Endodermal cell (in vitro differentiated cells): ENCODE data around the gene DNAJC1. TPM values are rescaled to one million over a fixed set of nuclear protein-coding genes. Genes with fewer than 3 reads are reported as not detected.
A peak's percentile ranks its signal among the peaks of the same experiment; 100 is the strongest.

Experiments used
- DNase-seq: peaks from one replicate; pipeline ENCODE4 v3.0.0-alpha.2; 2017
- H3K27ac ChIP-seq: 2 replicates; pipeline ENCODE4 v1.5.1; 2013; ENCODE audit warnings: mild to moderate bottlenecking, low read depth, low read length, moderate library complexity
- H3K27me3 ChIP-seq: 2 replicates; pipeline ENCODE4 v1.6.1; 2013; ENCODE audit warnings: mild to moderate bottlenecking, low read length, moderate library complexity; ENCODE audit not compliant: insufficient read depth, control insufficient read depth, poor library complexity, severe bottlenecking
- H3K36me3 ChIP-seq: 2 replicates; pipeline ENCODE4 v1.7.0; 2013; ENCODE audit warnings: mild to moderate bottlenecking, low read length, moderate library complexity; ENCODE audit not compliant: control insufficient read depth, insufficient read depth
- H3K4me1 ChIP-seq: one replicate; pipeline ENCODE4 v1.7.0; 2013; ENCODE audit warnings: low read length; ENCODE audit not compliant: control insufficient read depth, insufficient read depth
- H3K4me3 ChIP-seq: 2 replicates; pipeline ENCODE4 v1.5.1; 2013; ENCODE audit warnings: mild to moderate bottlenecking, low read length, moderate library complexity
- H3K9ac ChIP-seq: 2 replicates; pipeline ENCODE4 v1.6.1; 2013; ENCODE audit warnings: mild to moderate bottlenecking, low read length, moderate library complexity; ENCODE audit not compliant: poor library complexity, severe bottlenecking; ENCODE audit errors: extremely low read depth
- H3K9me3 ChIP-seq: 2 replicates; pipeline ENCODE4 v1.6.1; 2013; ENCODE audit warnings: mild to moderate bottlenecking, low read length, moderate library complexity; ENCODE audit not compliant: control insufficient read depth
- H3K27ac Mint-ChIP-seq: 2 replicates; pipeline ENCODE4 v1.8.0; 2020; ENCODE audit warnings: mixed read lengths
- H3K27me3 Mint-ChIP-seq: 2 replicates; pipeline ENCODE4 v1.8.0; 2021; ENCODE audit warnings: mild to moderate bottlenecking, mixed read lengths; ENCODE audit not compliant: insufficient read depth
- H3K36me3 Mint-ChIP-seq: 2 replicates; pipeline ENCODE4 v1.8.0; 2020; ENCODE audit warnings: low read depth, mixed read lengths
- H3K4me1 Mint-ChIP-seq: 2 replicates; pipeline ENCODE4 v1.8.0; 2020; ENCODE audit warnings: mixed read lengths
- H3K4me3 Mint-ChIP-seq: 2 replicates; pipeline ENCODE4 v1.8.0; 2020; ENCODE audit warnings: mild to moderate bottlenecking, moderate library complexity, mixed read lengths
- H3K9me3 Mint-ChIP-seq: 2 replicates; pipeline ENCODE4 v1.8.0; 2020; ENCODE audit warnings: mild to moderate bottlenecking, mixed read lengths
- WGBS, 2 experiments: methylation state at CpG; one replicate each; pipeline versions ENCODE4 v1.1.5 to v1.1.7; 2013; ENCODE audit warnings: missing lambda C conversion rate in 2 of 2, mixed read lengths in 1 of 2; ENCODE audit not compliant: insufficient coverage in 1 of 2, insufficient read length in 1 of 2; 5-methylcytosine and 5-hydroxymethylcytosine counted together
- total RNA-seq, 2 donors: library from RNA; stranded (reverse); fragmentation: NEBNext Ultra II Directional in 1 of 2; extraction: Animal tissue kit (Norgen Biotek cat#: 25700) in 1 of 2; gene quantifications; 2 replicates in 1 of 2; 3 replicates in 1 of 2; pipeline ENCODE4 v1.2.1, GENCODE V29; 2021
- TF ChIP-seq, protein P1 (sequence below): fragments of 200-600 bp; sonication (generic); conservative IDR thresholded peaks from 2 replicates; pipeline ENCODE4 v1.5.0; 2021; ENCODE audit warnings: antibody characterized with exemption, mild to moderate bottlenecking

DNAJC1 gene
- total RNA-seq, 2 donors from 2014 or later: 23.5 to 30.4 TPM

DNA sequence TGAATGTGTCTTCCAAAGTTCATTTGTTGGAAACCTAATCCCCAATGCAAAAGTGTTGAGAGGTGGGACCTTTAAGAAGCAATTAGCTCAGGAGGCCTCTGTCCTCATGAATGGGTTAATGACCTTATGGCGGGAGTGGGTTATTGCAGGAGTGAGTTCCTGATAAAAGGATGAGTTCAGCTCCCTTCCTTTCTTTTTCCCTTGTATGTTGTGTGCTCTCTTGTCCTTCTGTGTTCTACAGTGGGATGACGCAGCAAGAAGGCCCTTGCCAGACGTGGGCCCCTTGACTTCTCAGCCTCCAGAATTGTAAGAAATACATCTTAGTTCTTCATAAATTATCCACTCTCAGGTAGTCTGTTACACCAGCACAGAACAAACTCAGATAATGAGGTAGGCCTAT, 206.0 kb downstream of the DNAJC1 start:
- Histone ChIP-seq H3K9me3 (no peaks in the 10 kb centered on the region), H3K36me3 (peaks cover 14% of the 10 kb centered on the region), H3K27me3 (no peaks in the 10 kb centered on the region), H3K4me3 (no peak overlapping the region), H3K4me1 (peaks cover 6% of the 10 kb centered on the region), H3K9ac (no peak overlapping the region), H3K27ac (no peak overlapping the region)
- Mint-ChIP-seq H3K36me3 (peaks cover 19% of the 10 kb centered on the region), H3K9me3 (no peaks in the 10 kb centered on the region), H3K27ac (peak overlapping the region; percentile 83), H3K4me3 (no peak overlapping the region), H3K27me3 (no peaks in the 10 kb centered on the region), H3K4me1 (peaks cover 19% of the 10 kb centered on the region)
- no peak for DNase-seq
- TF ChIP-seq, protein P1, sequence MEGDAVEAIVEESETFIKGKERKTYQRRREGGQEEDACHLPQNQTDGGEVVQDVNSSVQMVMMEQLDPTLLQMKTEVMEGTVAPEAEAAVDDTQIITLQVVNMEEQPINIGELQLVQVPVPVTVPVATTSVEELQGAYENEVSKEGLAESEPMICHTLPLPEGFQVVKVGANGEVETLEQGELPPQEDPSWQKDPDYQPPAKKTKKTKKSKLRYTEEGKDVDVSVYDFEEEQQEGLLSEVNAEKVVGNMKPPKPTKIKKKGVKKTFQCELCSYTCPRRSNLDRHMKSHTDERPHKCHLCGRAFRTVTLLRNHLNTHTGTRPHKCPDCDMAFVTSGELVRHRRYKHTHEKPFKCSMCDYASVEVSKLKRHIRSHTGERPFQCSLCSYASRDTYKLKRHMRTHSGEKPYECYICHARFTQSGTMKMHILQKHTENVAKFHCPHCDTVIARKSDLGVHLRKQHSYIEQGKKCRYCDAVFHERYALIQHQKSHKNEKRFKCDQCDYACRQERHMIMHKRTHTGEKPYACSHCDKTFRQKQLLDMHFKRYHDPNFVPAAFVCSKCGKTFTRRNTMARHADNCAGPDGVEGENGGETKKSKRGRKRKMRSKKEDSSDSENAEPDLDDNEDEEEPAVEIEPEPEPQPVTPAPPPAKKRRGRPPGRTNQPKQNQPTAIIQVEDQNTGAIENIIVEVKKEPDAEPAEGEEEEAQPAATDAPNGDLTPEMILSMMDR: peak; percentile 35
- 94% methylated on average over 3 of the region's 3 CpGs; no CpG with 5 or more reads in 1 of the 2 experiments for WGBS, 2 experiments

DNA sequence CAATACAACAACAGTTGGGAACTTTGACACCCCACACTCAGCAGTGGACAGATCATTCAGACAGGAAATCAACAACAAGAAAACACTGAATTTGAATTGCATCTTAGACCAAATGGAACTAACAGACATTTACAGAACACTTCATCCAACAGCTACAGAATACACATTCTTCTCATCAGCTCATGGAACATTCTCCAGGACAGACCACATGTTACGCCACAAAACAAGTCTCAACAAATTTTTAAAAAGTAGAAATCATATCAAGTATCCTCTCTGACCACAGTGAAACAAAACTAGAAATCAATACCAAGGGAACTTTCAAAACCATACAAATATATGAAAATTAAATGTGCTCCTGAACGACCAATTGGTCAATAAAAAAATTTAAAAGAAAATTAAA, 212.3 kb downstream of the DNAJC1 start:
- peaks cover under 1% of the 10 kb centered on the region for H3K36me3 ChIP-seq
- no peaks in the 10 kb centered on the region for H3K27me3 Mint-ChIP-seq
- no peak overlapping the region for H3K4me3 ChIP-seq
- DNase-seq: no peak
- H3K4me3 Mint-ChIP-seq: no peak overlapping the region
- no peak overlapping the region for H3K9ac ChIP-seq
- TF ChIP-seq, protein P1: no peak
- H3K27me3 ChIP-seq: no peaks in the 10 kb centered on the region
- peaks cover 4% of the 10 kb centered on the region for H3K4me1 Mint-ChIP-seq
- H3K27ac ChIP-seq: no peak overlapping the region
- H3K4me1 ChIP-seq: no peaks in the 10 kb centered on the region
- H3K27ac Mint-ChIP-seq: no peak overlapping the region
- H3K36me3 Mint-ChIP-seq: peaks cover 12% of the 10 kb centered on the region
- 88 to 97% methylated on average over 1 to 2 of the region's 2 CpGs for WGBS, 2 experiments
- no peaks in the 10 kb centered on the region for H3K9me3 Mint-ChIP-seq
- peaks cover 6% of the 10 kb centered on the region for H3K9me3 ChIP-seq

DNA sequence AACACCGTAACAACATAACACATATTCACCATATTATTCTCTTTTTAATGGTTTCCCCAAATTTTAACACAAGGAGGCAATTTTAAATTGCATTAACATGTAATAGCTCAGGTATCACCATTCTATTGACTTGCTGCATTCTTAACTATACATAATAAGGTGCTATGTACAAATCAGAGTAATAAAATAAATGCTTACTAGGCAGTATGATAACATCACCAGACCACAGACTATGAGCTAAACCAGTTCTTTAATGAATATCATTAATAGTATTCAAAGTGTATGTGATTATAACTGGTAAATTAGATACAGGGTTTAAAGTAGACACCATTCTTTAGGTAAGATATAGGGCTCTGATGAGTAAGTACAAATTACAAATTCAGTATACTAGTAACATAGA, 226.6 kb downstream of the DNAJC1 start:
- peaks cover 2% of the 10 kb centered on the region for H3K36me3 ChIP-seq
- no peak overlapping the region for H3K4me3 ChIP-seq
- Mint-ChIP-seq H3K4me1 (no peaks in the 10 kb centered on the region), H3K36me3 (peaks cover 35% of the 10 kb centered on the region), H3K27me3 (no peaks in the 10 kb centered on the region), H3K4me3 (no peak overlapping the region), H3K9me3 (peaks cover 27% of the 10 kb centered on the region), H3K27ac (no peak overlapping the region)
- TF ChIP-seq, protein P1: no peak
- WGBS, 2 experiments: 88 to 95% methylated on average over 1 of the region's 1 CpG
- H3K4me1 ChIP-seq: no peaks in the 10 kb centered on the region
- peaks cover 22% of the 10 kb centered on the region for H3K9me3 ChIP-seq
- no peak for DNase-seq
- no peak overlapping the region for H3K27ac ChIP-seq
- H3K9ac ChIP-seq: no peak overlapping the region
- H3K27me3 ChIP-seq: no peaks in the 10 kb centered on the region
